Activated CD4-positive, alpha-beta T cell treated with anti-CD3 and anti-CD28 coated beads for 36 hours (primary cell): Measurements from ENCODE around the gene RNF175. TPM values are rescaled to one million over a fixed set of nuclear protein-coding genes. Genes with fewer than 3 reads are reported as not detected.

Experiments
- ATAC-seq: fragments of 200-7000 bp; cut with Tn5 transposase; one replicate; pipeline ENCODE4 v1.10.0; 2021; ENCODE audit warnings: mild to moderate bottlenecking, moderate library complexity
- CTCF ChIA-PET: fragments of 350-600 bp; sonication (Branson Sonifier 250); formaldehyde crosslinking; loops from one replicate; lab custom pipeline; 2021; ENCODE audit warnings: antibody characterized with exemption; lab: Charles Lee
- POLR2A ChIA-PET: fragments of 350-600 bp; sonication (Branson Sonifier 250); formaldehyde crosslinking; loops from one replicate; lab custom pipeline; 2021; ENCODE audit warnings: antibody characterized with exemption, inconsistent platforms; lab: Charles Lee
- DNase-seq: peaks from one replicate; pipeline ENCODE4 v3.0.0-alpha.2; 2020
- H3K27ac Mint-ChIP-seq: one replicate; pipeline ENCODE4 v1.8.0; 2021; ENCODE audit warnings: mixed read lengths
- H3K27me3 Mint-ChIP-seq: one replicate; pipeline ENCODE4 v1.8.0; 2021; ENCODE audit warnings: mixed read lengths
- H3K36me3 Mint-ChIP-seq: one replicate; pipeline ENCODE4 v1.8.0; 2021; ENCODE audit warnings: low read depth, mixed read lengths
- H3K4me1 Mint-ChIP-seq: one replicate; pipeline ENCODE4 v1.8.0; 2021; ENCODE audit warnings: mixed read lengths
- H3K4me3 Mint-ChIP-seq: one replicate; pipeline ENCODE4 v1.8.0; 2021; ENCODE audit warnings: mild to moderate bottlenecking, moderate library complexity, mixed read lengths
- H3K9me3 Mint-ChIP-seq: one replicate; pipeline ENCODE4 v1.8.0; 2021; ENCODE audit warnings: low read depth, mixed read lengths
- intact Hi-C, 2 experiments: fragments of 100-400 bp; cut with DNase I in 1 of 2; cut with micrococcal nuclease in 1 of 2; formaldehyde crosslinking; loops; one replicate each; pipeline versions ENCODE4 v1.14.2 to v1.15.1; 2022 to 2024; cut with DNase I, micrococcal nuclease
- total RNA-seq, 2 experiments: library from RNA; stranded (reverse); gene quantifications; one replicate each; pipeline ENCODE4 v1.2.3, GENCODE V29; 2021

The RNF175 gene
- total RNA-seq, 2 experiments from 2014 or later = 0.26 to 0.57 TPM

DNA sequence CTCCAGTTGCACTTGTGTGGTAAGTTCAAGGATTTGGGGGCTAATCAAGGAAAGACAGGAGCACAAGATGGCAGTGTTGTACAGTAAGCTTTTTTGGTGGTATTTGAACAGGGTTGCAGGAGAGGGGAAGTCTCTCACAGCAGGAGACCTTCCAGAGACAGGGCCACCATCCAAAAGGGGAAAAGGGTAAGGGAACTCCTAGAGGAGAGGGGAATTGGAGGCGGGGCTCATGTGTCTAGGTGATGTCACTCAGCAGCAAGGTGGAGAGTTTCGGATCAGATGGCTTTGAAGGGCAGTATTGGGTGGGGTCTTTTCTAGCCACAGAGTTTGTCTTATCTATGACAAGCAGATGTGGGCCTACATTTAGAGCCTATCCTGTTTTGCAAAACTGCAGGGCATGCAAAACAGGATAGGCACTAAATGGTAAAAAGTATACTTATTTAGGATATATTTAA, 13.4 kb upstream of the RNF175 start:
- ATAC-seq (no peak), DNase-seq (no peak)
- intact Hi-C loops = no loop called here
- POLR2A ChIA-PET = no interaction called here
- H3K4me1 Mint-ChIP-seq = no peaks in the 10 kb centered on the region
- H3K27me3 Mint-ChIP-seq = peaks cover 33% of the 10 kb centered on the region
- no peak overlapping the region for H3K27ac Mint-ChIP-seq
- no peaks in the 10 kb centered on the region for H3K36me3 Mint-ChIP-seq
- H3K4me3 Mint-ChIP-seq = no peak overlapping the region
- no peaks in the 10 kb centered on the region for H3K9me3 Mint-ChIP-seq
- CTCF ChIA-PET = interaction anchor here (1.6 kb wide), 1 partner anchor 12 kb away, joined by 4 read pairs; no protein-coding TSS in a partner anchor

- Mint-ChIP-seq H3K4me1 (no peaks in the 10 kb centered on the region), H3K4me3 (no peak overlapping the region), H3K27ac (no peak overlapping the region), H3K9me3 (no peaks in the 10 kb centered on the region), H3K27me3 (peaks cover 22% of the 10 kb centered on the region), H3K36me3 (no peaks in the 10 kb centered on the region)
- no peak for ATAC-seq
- no peak for DNase-seq
- intact Hi-C loops = no loop called here
- ChIA-PET CTCF (no interaction called here), POLR2A (no interaction called here)
These were observed 11.2 kb upstream of the RNF175 start for GRCh38 chr4:153771046-153771445.

GRCh38 chr4:153766758-153767157, 6.9 kb upstream of the RNF175 start:
- no peaks in the 10 kb centered on the region for H3K36me3 Mint-ChIP-seq
- DNase-seq = no peak
- CTCF ChIA-PET = no interaction called here
- no peaks in the 10 kb centered on the region for H3K9me3 Mint-ChIP-seq
- POLR2A ChIA-PET = no interaction called here
- peaks cover 19% of the 10 kb centered on the region for H3K27me3 Mint-ChIP-seq
- H3K4me3 Mint-ChIP-seq = no peak overlapping the region
- intact Hi-C loops = no loop called here
- no peak overlapping the region for H3K27ac Mint-ChIP-seq
- H3K4me1 Mint-ChIP-seq = peaks cover 3% of the 10 kb centered on the region
- ATAC-seq = no peak

DNA sequence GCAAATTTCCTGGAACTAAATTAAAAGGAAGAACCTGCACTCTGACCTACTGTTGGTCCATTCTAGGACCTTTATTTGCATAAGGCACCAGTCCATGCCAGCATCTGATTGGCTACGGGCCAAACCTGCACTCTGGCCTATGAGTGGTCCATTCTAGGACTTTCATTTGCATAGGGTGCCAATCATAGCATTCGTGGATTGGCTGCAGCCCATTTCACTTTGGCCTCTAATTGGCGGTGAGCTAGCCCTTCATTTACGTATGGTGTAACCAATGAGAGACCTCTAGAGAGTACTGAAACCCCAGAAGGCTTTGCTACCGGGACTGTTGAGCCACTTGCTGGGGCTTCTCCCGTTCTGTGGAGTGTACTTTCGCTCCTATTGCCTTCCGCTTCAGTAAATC, 6.1 kb upstream of the RNF175 start:
- Mint-ChIP-seq H3K4me1 (peaks cover 3% of the 10 kb centered on the region), H3K4me3 (no peak overlapping the region), H3K27me3 (peaks cover 23% of the 10 kb centered on the region), H3K27ac (no peak overlapping the region), H3K36me3 (no peaks in the 10 kb centered on the region), H3K9me3 (no peaks in the 10 kb centered on the region)
- ATAC-seq (no peak), DNase-seq (no peak)
- ChIA-PET POLR2A (no interaction called here), CTCF (no interaction called here)
- intact Hi-C loops = no loop called here

GRCh38 chr4:153764601-153765368, 5.0 kb upstream of the RNF175 start:
- ATAC-seq = no peak
- Mint-ChIP-seq H3K27me3 (peaks cover 22% of the 10 kb centered on the region), H3K27ac (no peak overlapping the region), H3K9me3 (no peaks in the 10 kb centered on the region), H3K36me3 (no peaks in the 10 kb centered on the region), H3K4me1 (peaks cover 3% of the 10 kb centered on the region), H3K4me3 (no peak overlapping the region)
- DNase-seq = no peak
- POLR2A ChIA-PET = no interaction called here
- CTCF ChIA-PET = interaction anchor here (1.0 to 1.2 kb wide), 4 partner anchors 15 to 120 kb away, joined by 3 to 5 read pairs (median 4); no protein-coding TSS in a partner anchor
- intact Hi-C loops = no loop called here

DNA sequence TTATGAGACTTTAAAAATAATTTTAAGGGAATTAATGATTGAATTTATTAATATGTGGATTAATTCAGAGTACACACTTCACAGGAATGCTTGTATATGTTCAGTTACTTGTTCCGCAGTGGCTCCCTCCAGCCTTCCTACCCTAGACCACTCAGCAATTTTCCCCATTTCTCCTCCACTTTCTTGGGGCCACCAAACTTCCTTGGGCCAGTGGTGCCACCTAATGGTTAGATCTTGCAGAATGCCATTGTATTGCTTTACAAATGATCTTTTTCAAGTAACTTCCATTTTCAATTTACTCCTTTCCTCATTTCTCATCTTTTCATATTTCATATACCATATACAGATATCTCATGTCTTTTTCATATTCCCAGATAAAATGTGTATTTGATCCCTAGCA, 3.6 kb upstream of the RNF175 start:
- peak; percentile 40 for DNase-seq
- H3K27me3 Mint-ChIP-seq = peaks cover 27% of the 10 kb centered on the region
- ATAC-seq = no peak
- intact Hi-C loops = no loop called here
- H3K9me3 Mint-ChIP-seq = no peaks in the 10 kb centered on the region
- peaks cover 5% of the 10 kb centered on the region for H3K4me1 Mint-ChIP-seq
- H3K36me3 Mint-ChIP-seq = no peaks in the 10 kb centered on the region
- CTCF ChIA-PET = interaction anchor here (0.8 to 1.1 kb wide), 4 partner anchors 17 to 466 kb away, joined by 3 to 5 read pairs (median 4); no protein-coding TSS in a partner anchor
- POLR2A ChIA-PET = no interaction called here
- H3K27ac Mint-ChIP-seq = no peak overlapping the region
- no peak overlapping the region for H3K4me3 Mint-ChIP-seq

- intact Hi-C loops = no loop called here
- Mint-ChIP-seq H3K36me3 (no peaks in the 10 kb centered on the region), H3K4me3 (peak overlapping the region; percentile 40), H3K27me3 (peaks cover 32% of the 10 kb centered on the region), H3K27ac (peak overlapping the region; percentile 18), H3K4me1 (peaks cover 21% of the 10 kb centered on the region), H3K9me3 (no peaks in the 10 kb centered on the region)
- CTCF ChIA-PET = no interaction called here
- ATAC-seq (no peak), DNase-seq (no peak)
- POLR2A ChIA-PET = no interaction called here
These were observed 977 bp downstream of the RNF175 start for GRCh38 chr4:153758688-153759406.

DNA sequence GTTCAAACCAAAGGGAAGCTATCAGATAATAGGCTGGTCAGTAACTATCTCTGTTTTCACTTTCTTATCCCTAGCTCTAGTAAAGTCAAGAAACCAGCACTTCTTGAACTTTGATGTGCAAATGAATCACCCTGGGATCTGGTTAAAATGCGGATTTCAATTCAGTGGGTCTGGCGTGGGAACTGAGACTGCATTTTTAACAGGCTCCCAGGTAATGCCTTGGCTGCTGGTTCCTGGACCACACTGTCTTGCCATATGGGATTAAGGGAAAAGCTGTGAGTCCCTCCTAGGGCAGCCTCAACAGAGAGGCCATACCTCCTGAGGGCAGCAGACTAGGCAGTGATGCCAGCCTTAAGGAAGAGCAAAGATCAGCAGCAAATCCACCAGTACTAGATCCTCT, 1.7 kb downstream of the RNF175 start:
- Mint-ChIP-seq H3K36me3 (no peaks in the 10 kb centered on the region), H3K4me1 (peaks cover 21% of the 10 kb centered on the region), H3K27me3 (peaks cover 27% of the 10 kb centered on the region), H3K27ac (no peak overlapping the region), H3K9me3 (no peaks in the 10 kb centered on the region), H3K4me3 (no peak overlapping the region)
- POLR2A ChIA-PET = no interaction called here
- CTCF ChIA-PET = interaction anchor here (0.6 kb wide), 1 partner anchor 113 kb away, joined by 4 read pairs; no protein-coding TSS in a partner anchor
- intact Hi-C loops = no loop called here
- DNase-seq = no peak
- ATAC-seq = no peak

DNA sequence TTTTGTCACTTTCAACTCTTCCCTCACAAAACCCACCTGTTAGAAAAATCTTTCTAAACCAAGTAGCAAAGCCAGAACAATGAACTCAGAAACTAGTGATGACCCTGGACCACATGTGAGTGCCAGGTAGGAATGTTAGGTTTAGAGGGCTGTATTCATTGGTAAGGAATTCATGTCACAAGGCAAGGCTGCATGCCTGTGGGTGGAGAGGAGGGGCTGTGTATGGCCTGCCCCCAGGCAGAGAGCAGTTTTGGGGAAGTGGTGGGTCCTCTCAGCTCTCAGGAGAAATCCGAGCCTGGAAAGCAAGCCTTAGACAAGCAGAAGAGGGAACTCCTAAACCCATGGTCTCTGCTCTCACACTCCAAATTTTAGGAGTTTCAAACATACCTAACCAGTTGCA, 2.4 kb downstream of the RNF175 start:
- peaks cover 18% of the 10 kb centered on the region for H3K4me1 Mint-ChIP-seq
- ATAC-seq (no peak), DNase-seq (no peak)
- no peak overlapping the region for H3K4me3 Mint-ChIP-seq
- CTCF ChIA-PET = no interaction called here
- POLR2A ChIA-PET = no interaction called here
- no peaks in the 10 kb centered on the region for H3K9me3 Mint-ChIP-seq
- H3K36me3 Mint-ChIP-seq = no peaks in the 10 kb centered on the region
- intact Hi-C loops = no loop called here
- no peak overlapping the region for H3K27ac Mint-ChIP-seq
- peaks cover 24% of the 10 kb centered on the region for H3K27me3 Mint-ChIP-seq

DNA sequence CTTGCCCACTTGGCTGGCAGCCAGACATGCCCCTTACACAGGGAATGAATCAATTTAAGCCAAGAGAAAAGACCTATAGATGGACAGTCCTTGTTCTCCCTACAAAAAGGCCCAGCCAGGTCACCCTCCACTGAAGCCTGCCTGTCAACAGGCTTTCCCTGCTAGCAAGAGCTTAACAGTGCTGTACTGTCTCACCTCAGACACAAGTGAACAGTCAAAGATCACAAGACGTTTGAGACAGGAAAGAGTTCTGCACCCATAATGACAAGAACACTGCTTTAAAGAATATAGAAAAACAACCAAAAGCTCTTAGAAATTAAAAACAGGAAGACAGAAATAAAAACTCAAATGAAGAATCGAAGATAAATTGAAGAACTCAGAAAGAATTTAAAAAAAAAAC, 4.6 kb downstream of the RNF175 start:
- peak overlapping the region; percentile 26 for H3K27ac Mint-ChIP-seq
- no peaks in the 10 kb centered on the region for H3K36me3 Mint-ChIP-seq
- ATAC-seq (no peak), DNase-seq (no peak)
- H3K4me1 Mint-ChIP-seq = peaks cover 18% of the 10 kb centered on the region
- no peak overlapping the region for H3K4me3 Mint-ChIP-seq
- CTCF ChIA-PET = no interaction called here
- peaks cover 14% of the 10 kb centered on the region for H3K27me3 Mint-ChIP-seq
- intact Hi-C loops = no loop called here
- POLR2A ChIA-PET = no interaction called here
- no peaks in the 10 kb centered on the region for H3K9me3 Mint-ChIP-seq

GRCh38 chr4:153750197-153750817, 9.5 kb downstream of the RNF175 start:
- H3K9me3 Mint-ChIP-seq = no peaks in the 10 kb centered on the region
- no peaks in the 10 kb centered on the region for H3K36me3 Mint-ChIP-seq
- CTCF ChIA-PET = interaction anchor here (0.5 to 4.4 kb wide), 36 partner anchors 9 to 933 kb away, joined by 3 to 69 read pairs (median 4); partner anchors contain the start of gene TLR2
- POLR2A ChIA-PET = no interaction called here
- peaks cover 9% of the 10 kb centered on the region for H3K4me1 Mint-ChIP-seq
- DNase-seq (peak; percentile 81), ATAC-seq (peak; percentile 97)
- intact Hi-C loops = loop anchor here (1.0 to 5.0 kb wide), 6 partner anchors 98 to 608 kb away; partner anchors contain the start of gene MND1 (in 1 of the 2)
- no peak overlapping the region for H3K27ac Mint-ChIP-seq
- no peaks in the 10 kb centered on the region for H3K27me3 Mint-ChIP-seq
- H3K4me3 Mint-ChIP-seq = no peak overlapping the region
